HG03565 (cell line): ENCODE data around the gene ASTN2.

Source experiments
- ATAC-seq: cut with Tn5 transposase; IDR thresholded peaks from one replicate; pipeline ENCODE4 v1.9.1; 2021; ENCODE audit warnings: mild to moderate bottlenecking, moderate library complexity; ENCODE audit not compliant: unreplicated experiment

ASTN2 gene, protein sequence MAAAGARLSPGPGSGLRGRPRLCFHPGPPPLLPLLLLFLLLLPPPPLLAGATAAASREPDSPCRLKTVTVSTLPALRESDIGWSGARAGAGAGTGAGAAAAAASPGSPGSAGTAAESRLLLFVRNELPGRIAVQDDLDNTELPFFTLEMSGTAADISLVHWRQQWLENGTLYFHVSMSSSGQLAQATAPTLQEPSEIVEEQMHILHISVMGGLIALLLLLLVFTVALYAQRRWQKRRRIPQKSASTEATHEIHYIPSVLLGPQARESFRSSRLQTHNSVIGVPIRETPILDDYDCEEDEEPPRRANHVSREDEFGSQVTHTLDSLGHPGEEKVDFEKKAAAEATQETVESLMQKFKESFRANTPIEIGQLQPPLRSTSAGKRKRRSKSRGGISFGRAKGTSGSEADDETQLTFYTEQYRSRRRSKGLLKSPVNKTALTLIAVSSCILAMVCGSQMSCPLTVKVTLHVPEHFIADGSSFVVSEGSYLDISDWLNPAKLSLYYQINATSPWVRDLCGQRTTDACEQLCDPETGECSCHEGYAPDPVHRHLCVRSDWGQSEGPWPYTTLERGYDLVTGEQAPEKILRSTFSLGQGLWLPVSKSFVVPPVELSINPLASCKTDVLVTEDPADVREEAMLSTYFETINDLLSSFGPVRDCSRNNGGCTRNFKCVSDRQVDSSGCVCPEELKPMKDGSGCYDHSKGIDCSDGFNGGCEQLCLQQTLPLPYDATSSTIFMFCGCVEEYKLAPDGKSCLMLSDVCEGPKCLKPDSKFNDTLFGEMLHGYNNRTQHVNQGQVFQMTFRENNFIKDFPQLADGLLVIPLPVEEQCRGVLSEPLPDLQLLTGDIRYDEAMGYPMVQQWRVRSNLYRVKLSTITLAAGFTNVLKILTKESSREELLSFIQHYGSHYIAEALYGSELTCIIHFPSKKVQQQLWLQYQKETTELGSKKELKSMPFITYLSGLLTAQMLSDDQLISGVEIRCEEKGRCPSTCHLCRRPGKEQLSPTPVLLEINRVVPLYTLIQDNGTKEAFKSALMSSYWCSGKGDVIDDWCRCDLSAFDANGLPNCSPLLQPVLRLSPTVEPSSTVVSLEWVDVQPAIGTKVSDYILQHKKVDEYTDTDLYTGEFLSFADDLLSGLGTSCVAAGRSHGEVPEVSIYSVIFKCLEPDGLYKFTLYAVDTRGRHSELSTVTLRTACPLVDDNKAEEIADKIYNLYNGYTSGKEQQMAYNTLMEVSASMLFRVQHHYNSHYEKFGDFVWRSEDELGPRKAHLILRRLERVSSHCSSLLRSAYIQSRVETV (N-terminal part only)

DNA sequence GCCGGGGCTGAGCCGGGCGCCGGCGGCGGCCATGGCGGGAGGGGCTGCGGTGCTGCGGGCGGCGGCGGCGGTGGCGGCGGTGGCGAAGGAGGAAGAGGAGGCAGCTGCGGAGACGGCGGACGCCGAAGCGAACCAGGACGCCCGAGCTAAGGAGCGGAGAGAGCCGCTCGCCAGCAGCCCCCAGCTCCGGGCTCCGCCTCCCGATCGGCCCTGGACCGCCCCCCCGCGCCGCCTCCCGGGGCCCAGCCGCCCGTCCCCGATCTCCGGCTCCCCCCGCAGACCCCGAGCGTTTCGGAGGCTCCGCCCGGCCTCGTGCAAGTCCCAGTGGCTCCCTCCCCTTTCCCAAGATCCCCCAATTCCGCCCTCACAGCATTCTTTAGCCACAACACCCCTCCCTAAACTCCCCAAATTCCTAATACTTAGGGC lies at the start of gene ASTN2:
Gene ASTN2, minus strand, starts transcription at position 152 of the 426 bp plus-strand sequence. Its CDS starts 119 bp downstream, at position 33.
- no peak for ATAC-seq

DNA sequence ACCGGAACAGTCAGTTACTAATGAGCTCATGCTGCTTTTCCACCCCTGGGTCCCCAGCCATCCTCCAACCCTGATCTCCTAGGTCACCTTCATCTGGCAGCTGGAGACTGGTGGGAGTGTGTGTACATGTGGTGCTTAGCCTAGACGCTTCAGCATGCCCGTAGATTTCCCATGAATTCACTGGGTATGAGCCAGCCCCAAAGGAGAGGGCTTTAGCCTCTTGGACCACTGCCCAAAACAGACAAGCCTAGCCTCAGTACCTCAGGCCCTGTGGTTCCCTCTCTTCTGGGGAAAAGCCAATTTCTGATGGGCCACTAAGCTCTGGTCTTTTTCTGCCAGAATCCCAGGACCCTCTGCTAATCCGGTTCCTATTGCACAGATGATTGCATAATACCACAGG lies 48.0 kb upstream of the ASTN2 start:
- ATAC-seq, result no peak

DNA sequence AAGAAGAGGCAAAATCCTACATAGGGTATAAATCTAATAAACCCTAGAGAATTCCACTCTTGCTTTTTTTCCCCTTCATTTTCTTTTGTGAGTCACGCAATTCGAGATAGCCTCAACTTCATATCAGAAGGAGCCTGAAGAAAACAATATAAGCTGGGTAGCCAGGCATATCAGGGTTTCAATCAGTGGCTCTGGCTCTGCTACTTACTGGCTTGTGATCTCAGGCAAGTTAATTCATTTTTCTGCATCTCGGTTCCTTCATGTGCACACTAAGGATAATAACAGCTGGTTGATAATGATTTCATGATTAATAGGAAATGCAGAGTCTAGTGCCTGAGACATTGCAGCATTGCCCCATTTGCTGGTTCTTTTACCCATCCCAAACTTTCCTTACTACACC lies 46.5 kb upstream of the ASTN2 start:
- ATAC-seq, result no peak

DNA sequence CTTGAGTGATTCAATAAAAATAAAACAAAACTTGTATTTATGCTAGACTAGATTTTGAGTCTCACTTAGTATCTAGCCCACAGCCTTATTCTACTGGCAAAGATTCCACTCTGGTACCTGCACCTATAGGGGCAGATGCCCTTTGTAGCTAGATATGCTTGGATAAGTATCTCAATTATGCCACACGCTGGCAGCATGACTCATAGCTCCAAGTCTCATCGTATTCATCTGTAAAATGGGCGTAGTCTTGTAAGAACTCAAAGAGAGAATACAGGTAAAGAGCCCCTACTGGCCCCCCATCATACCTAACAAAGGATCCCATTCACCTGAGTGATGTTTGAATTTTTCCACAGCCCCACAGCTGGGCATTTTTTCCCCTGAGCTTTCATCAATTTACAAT lies 45.9 kb upstream of the ASTN2 start:
- ATAC-seq, result no peak

DNA sequence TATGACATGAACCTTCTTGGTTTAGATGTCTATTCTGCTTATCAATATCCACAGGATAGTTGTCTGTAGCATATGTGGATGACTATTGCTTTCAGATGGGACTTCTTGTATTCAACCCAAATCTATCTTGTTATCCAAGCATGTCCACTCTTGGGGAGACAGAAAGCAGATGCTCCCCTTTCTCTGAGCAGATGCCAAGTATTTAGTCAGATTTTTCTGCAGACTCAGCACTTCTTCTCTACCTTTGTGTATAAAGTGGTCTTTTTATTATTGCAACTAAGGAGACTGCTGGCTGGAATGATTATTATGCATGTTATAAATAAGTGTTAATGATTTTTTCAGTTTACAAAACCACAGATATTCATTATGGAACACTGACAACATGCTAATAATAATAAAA lies 45.1 kb upstream of the ASTN2 start:
- no peak for ATAC-seq

DNA sequence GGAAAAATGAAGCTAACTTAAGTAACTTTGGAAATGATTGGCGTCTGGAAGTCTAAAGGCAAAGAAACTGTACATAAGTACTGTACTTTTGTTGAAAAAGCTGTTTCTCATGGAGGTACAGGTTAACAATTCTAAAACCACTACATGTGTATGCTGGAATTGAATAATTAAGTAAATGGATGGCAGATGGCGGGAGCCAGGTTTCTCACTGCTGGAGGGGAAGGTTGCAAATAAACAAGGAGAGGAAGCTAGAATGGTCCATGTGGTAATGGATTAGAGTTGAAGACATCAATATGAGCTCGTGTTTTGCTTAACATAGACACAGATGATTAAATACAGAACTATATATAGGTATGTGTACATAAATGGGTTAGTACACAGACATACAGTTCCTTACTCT lies 43.2 kb upstream of the ASTN2 start:
- ATAC-seq, result no peak

DNA sequence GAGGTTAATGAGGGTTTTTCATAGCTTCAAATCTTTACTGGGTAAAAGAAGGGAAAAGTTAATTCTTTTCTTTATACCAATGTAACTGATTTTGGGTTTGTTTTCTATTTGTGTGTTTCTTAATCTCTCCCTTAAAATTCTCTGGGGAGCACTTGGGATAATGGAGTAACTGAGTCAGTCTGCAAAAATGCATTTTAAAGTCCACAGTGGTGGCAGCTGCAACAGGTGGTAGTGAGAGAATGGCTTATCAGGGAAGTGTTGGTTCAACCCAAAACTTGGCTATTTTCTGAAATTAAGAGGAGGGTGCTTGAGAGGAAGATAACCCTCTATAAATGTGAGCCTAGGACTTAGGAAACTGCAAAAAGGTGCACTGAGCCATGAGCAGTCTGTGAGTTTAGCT lies 39.9 kb upstream of the ASTN2 start:
- no peak for ATAC-seq

DNA sequence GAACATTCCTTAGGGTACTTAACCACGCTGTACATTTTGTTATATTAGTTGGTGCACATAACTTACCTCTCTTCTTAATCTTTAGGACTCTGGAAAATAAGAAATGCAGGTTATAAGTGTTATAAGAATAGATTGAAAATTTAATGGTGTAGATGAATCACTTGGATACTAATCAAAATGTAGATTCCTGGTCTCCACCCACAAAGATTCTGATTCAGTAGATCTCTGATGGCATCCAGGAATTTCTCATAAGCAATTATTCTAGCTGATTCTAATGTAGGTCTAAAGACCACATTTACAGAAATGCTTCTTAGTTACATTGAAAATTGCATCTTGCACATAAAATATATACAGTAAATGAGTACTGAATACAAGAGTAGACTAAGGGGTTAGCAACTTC lies 38.9 kb upstream of the ASTN2 start:
- no peak for ATAC-seq

DNA sequence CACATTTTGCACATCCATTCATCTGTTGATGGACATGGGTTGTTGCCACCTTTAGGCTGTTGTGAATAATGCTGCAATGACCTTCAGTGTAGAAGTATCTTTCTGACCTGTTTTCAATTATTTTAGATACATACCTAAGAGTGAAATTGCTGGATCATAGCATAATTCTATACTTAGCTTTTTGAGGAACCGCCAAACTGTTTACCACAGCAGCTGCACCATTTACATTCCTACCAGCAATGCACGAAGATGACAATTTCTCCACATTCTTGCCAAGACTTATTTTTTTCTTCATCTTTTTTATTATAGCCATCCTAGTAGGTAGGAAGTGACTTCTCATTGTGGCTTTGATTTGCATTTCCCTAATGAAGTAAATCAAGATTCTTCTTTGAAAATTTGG lies 36.5 kb upstream of the ASTN2 start:
- ATAC-seq, result no peak

DNA sequence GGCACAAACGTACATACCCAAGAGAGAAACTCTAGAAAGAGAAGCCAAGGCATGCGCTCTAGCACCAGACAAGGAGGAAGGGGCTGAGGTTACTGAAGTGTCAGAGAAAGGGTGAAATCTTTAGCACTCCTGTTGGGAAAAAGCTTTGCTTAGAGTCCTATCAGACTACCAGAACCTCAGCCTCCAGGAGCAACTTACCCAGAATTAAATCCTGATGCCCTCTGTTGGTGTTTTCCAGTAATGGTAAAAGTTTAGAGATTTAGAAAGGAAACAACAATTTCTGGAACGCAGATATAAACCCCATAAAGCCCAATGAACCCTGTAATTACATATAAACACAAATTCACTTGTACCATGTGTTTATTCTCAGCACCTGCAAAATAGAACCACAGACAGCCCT lies 33.2 kb upstream of the ASTN2 start:
- no peak for ATAC-seq

DNA sequence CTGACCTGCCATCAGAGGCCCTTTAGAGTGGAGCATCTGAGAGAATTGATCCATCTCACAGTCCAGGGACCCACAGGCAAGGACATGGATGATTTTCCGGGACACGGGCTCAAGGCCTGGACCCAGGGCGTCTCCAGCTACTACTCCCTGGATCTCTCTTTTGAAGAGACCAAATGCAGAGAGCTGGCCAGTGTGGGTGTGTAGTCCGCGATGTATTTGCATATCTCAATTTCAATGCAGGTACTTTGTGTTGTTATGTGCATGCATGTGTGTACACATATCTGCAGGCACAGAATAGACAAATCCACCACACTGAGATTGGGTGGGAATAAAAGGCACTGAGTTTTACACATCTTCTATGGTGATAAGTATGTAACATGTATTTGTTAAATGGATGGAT lies 30.8 kb upstream of the ASTN2 start:
- ATAC-seq, result no peak

DNA sequence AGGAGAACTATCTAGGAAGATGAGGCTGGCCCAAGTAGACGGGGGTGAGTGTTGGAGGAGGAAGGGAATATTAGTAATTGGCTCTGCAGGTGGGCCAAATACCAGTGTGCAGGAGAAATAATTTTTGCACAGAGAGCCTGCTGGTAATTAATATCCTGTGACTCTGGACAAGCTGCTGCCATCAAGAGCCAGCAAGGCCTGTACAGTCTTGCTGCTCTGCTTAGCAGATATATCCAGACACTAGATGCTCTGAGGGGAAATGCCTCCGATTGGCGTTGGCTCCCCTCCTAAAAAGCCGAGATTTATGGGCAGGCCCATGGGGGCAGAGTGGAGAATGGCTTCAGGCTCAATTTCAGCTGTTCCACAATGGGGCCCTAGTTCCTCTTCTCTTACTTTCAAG lies 29.6 kb upstream of the ASTN2 start:
- ATAC-seq, result no peak

DNA sequence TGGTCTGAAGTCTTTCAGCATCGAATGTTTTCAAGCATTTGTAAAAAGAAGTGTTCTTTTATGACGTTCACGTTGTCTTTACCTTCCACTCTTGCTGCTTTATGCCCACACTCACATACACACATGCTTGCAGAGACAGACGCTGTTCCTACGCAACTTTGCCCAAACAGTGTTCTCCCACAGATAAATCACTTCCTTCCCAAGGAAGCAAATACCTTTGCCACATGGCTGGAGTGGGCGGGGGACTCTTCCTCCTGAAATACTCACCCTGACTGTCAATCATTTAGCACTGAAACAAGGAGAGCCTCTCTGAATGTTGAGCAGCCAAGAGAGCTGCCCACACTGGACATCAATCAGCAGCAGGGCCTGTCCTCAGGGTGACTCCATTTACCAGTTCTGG lies 22.4 kb upstream of the ASTN2 start:
- ATAC-seq, result no peak

DNA sequence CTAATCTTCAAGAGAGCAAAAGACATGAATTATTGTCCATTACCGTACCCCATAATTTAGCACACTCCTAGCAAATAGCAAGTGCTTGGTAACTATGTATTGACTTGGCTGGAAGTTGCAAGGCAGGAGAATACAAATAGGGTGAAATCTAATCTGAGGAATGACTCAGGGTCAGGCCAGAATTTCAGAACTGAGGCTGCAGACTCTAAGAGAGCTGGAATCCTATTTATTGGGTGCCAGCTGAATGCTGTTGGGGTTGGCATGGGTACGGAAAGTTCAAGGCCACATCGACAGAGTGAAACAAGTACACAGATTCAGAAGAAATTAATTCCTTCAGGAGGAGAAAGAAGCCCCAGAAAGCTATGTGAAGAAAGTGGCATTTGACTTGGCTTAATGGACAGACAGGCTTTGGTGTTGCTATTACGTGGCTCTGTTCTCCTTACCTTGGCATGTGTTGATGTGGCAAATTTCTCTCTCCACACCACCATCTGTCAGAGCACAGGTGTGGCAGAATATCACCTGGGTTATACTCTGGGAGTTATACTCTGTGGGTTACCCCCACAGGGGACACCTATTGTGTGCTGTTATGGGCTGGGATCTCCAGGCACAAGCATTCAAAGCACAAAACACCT lies 20.9 kb upstream of the ASTN2 start:
- no peak for ATAC-seq

DNA sequence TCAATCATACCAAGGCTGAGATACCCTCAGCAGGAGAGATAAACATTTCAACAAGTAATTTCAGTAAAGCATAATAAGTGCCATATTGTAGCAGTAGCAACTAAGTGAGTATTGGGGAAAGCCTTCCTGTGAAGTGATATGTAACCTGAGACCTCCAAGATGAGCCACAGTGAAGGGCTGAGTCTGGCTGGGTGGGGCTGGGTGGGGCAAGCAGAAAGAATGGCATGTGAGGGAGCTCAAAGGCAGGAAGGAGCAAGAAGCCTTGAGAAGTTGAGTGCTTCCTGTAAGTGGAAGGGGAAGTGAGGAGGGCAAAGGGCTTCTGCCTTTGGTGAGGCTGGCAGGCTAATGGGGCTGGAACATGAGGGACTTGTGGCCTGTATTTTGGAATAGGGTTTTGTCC lies 19.7 kb upstream of the ASTN2 start:
- ATAC-seq, result no peak

DNA sequence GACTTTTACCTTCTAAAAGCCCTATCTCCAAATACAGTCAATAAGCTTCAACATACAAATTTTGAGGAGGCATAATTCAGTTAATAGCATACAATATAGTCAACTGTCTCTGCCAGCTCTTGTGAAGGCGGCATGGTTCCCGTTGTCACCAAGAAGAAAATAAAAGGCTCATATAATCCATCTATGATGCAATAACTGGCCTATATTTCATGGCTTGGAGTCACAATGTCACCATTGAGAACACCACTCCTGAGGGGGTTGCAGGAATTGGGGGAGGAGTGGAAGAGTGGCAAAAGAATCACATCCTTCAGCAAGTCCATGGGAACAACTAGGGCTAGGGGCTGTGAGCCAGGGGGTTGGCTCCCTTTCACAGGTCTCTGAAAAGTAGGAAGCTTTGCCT lies 16.0 kb upstream of the ASTN2 start:
- no peak for ATAC-seq

DNA sequence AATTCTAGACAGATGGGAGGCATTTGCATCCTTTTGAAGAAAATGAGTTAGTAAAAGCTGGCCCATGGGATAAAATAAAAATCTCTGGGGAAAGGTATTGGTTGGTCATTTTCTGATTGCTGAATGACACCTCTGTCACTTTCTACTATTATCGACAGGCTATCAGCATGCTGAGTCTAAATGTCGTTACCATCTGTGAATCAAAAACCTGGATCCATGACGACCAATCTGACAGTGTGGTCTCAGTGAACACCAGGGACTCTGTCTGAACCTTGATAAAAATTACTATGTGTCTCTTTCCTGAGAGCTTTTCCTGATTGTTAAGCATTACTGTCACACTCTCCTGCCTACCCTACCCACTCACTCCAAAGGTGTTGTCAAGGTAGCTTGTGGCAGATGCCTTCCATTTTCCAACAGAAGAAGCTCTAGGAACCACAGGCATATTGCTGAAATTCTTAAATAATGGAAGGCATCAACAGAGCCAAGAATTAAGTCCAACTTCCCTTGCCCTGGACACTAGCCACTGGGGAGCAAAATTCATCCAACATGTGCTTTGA lies 12.6 kb upstream of the ASTN2 start:
- ATAC-seq, result no peak

DNA sequence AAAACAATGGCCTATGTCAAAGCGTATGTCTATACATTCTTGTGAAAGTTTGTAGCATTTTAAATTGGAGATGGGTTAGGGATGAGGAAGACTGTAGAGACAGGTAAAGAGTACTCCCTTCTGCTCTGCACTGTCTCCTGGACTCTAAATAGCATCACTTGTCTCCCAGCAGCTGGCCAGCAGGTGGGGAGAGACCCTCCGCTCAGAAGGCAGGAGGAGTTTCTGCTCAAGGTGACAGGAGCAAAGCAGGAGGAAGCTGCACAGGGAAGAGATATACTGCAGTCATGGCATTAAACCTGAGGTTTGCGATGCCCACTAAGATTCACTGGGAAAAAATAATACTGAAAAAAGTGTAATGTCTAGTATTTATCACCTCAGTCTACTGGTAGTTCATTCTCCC lies 10.7 kb upstream of the ASTN2 start:
- no peak for ATAC-seq

DNA sequence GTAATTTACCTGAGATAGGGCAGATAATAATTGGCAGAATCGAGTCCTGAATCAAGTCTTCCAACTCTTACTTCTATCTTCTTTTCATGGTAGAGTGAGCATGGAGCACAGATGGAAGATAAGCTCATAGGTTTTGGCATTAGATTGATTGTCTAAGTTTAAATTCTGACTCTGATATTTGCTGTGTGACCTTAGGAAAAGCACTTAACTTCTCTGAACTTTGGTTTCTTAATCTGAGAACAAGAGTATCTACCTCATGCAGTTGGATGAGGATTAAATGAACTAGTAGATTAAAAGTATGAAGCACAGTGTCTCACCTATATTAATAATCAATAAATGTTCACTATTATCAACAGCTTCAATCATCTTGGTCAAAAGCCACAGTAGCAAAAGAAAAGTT lies 9.4 kb upstream of the ASTN2 start:
- ATAC-seq, result no peak

DNA sequence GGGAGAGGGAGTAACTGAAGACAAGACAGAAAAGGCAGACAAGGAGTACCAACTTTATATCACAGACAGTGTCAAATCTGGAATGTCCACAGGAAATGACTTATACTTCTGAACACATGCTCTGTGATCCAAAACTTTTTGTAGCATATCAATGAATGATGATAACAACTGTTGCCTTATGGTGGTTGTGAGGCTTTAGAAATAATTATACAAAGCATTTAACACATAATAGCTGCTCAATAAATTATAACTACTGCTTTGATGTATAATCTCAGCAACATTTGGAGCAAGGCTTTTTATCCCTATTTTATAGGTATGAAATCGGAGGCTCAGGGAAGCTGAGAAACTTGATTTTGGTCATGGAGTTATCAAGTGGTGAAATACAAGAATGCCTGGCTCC lies 3.3 kb upstream of the ASTN2 start:
- no peak for ATAC-seq

DNA sequence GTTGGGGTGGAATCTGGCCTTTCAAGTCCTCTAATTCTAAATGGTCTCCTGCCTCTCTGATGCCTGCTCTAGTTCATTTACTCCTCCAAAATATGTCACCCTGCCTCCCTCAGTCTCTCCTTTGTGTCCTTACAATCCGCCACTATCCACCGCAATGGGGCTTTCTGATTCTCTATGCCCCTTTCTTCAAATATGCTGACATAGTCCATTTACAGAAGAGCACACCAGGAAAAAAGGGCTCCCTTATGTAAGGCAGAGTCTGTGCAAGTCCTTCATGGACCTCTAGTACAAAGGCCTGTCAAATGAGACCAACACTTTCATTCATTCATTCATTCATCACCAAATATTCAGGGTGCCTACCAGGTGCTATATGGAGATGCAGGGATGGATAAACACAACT lies 2.0 kb upstream of the ASTN2 start:
- ATAC-seq, result no peak
